OCI-LY1 (cell line): ENCODE data around the gene PTPN5.

Experiments used
- H2AFZ ChIP-seq: fragments of 200-600 bp; sonication (generic), shearing (Covaris generic); 2 replicates; pipeline ENCODE4 v1.6.0; 2014; ENCODE audit warnings: antibody characterized with exemption, mild to moderate bottlenecking, low read length
- H3F3A ChIP-seq: fragments of 200-600 bp; sonication (generic), shearing (Covaris generic); 2 replicates; pipeline ENCODE4 v1.6.0; 2014; ENCODE audit warnings: mild to moderate bottlenecking, antibody characterized with exemption, low read length, moderate library complexity; ENCODE audit not compliant: insufficient read depth
- H3K27ac ChIP-seq: fragments of 200-600 bp; sonication (generic); 2 replicates; pipeline ENCODE4 v1.5.1; 2014; ENCODE audit warnings: low read length, mixed run types, mild to moderate bottlenecking, low read depth; ENCODE audit not compliant: poor library complexity, severe bottlenecking
- H3K27me3 ChIP-seq: fragments of 200-600 bp; sonication (generic); 2 replicates; pipeline ENCODE4 v1.6.0; 2014; ENCODE audit warnings: antibody characterized with exemption, mild to moderate bottlenecking, low read length, moderate library complexity; ENCODE audit not compliant: insufficient read depth
- H3K36me3 ChIP-seq: fragments of 200-600 bp; sonication (generic); 2 replicates; pipeline ENCODE4 v1.6.1; 2014; ENCODE audit warnings: mild to moderate bottlenecking, antibody characterized with exemption, low read length, moderate library complexity, mixed read lengths; ENCODE audit not compliant: insufficient read depth
- H3K4me1 ChIP-seq: fragments of 200-600 bp; sonication (generic); 2 replicates; pipeline ENCODE4 v1.5.1; 2014; ENCODE audit warnings: mild to moderate bottlenecking, low read length, moderate library complexity; ENCODE audit not compliant: insufficient read depth, severe bottlenecking
- H3K4me2 ChIP-seq: fragments of 200-600 bp; sonication (generic), shearing (Covaris generic); 2 replicates; pipeline ENCODE4 v1.6.1; 2014; ENCODE audit warnings: low read length
- H3K4me3 ChIP-seq: fragments of 200-600 bp; sonication (generic); 2 replicates; pipeline ENCODE4 v1.5.1; 2014; ENCODE audit warnings: low read length, low read depth, mild to moderate bottlenecking, mixed read lengths; ENCODE audit not compliant: poor library complexity, severe bottlenecking
- H3K79me2 ChIP-seq: fragments of 200-600 bp; shearing (Covaris generic); 2 replicates; pipeline ENCODE4 v1.6.1; 2016; ENCODE audit warnings: mixed run types, low read length, mixed read lengths; ENCODE audit not compliant: insufficient read depth
- H3K9ac ChIP-seq: fragments of 200-600 bp; sonication (generic), shearing (Covaris generic); 2 replicates; pipeline ENCODE4 v1.6.1; 2014; ENCODE audit warnings: mild to moderate bottlenecking, low read length, mixed read lengths
- H3K9me2 ChIP-seq: fragments of 200-600 bp; sonication (generic), shearing (Covaris generic); 2 replicates; pipeline ENCODE4 v1.6.1; 2014; ENCODE audit warnings: low read depth, mild to moderate bottlenecking, low read length, mixed read lengths
- H3K9me3 ChIP-seq: fragments of 200-600 bp; shearing (Covaris generic); 2 replicates; pipeline ENCODE4 v1.6.1; 2014; ENCODE audit warnings: low read length, mixed read lengths
- H4K20me1 ChIP-seq: fragments of 200-600 bp; sonication (generic), shearing (Covaris generic); 2 replicates; pipeline ENCODE4 v1.6.0; 2016; ENCODE audit warnings: mild to moderate bottlenecking, low read length; ENCODE audit not compliant: insufficient read depth
- CTCF ChIP-seq: fragments of 200-600 bp; sonication (generic), shearing (Covaris generic); IDR thresholded peaks from 2 replicates; pipeline ENCODE4 v1.5.1; 2017; ENCODE audit warnings: mild to moderate bottlenecking, antibody characterized with exemption, low read length, moderate library complexity, mixed read lengths
- EZH2 ChIP-seq: fragments of 200-600 bp; sonication (generic), shearing (Covaris generic); IDR thresholded peaks from 2 replicates; pipeline ENCODE4 v1.8.0; 2017; ENCODE audit warnings: borderline replicate concordance, mixed run types, mild to moderate bottlenecking, antibody characterized with exemption, low read length, moderate library complexity, mixed read lengths

Gene PTPN5

DNA sequence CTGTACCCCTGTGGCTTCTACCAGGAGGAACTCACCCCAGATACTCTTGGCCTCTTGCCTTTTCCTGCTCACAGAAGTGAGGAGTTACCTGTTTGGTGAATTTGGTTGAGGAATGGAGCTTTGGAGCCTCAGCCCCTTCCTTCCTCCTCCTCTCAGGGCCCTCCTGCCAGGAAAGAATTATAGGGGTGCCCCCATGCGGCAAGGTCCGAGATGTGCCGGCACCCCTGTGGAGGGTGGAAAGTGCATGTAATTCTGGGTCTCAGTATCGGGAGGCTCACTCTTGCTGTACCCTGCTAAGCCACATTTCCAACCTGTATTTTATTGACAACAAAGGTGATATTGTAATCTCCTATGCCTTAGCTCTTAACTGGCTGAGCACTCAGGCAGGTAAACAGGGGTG lies 51.9 kb downstream of the PTPN5 start:
- H3K9me3 ChIP-seq = no peaks in the 10 kb centered on the region
- no peaks in the 10 kb centered on the region for H3K9me2 ChIP-seq
- H3K4me2 ChIP-seq = no peak overlapping the region
- no peaks in the 10 kb centered on the region for H3K79me2 ChIP-seq
- no peak overlapping the region for H3K9ac ChIP-seq
- H3K4me3 ChIP-seq = no peak overlapping the region
- H4K20me1 ChIP-seq = no peaks in the 10 kb centered on the region
- no peak for TF ChIP-seq EZH2
- TF ChIP-seq CTCF = no peak; the same call in 1 of the 2 replicates
- no peaks in the 10 kb centered on the region for H3F3A ChIP-seq
- 0 out of 2 replicates have a peak, but pooled peaks cover 6% of the 10 kb centered on the region for H3K27me3 ChIP-seq
- no peak overlapping the region for H3K27ac ChIP-seq
- no peaks in the 10 kb centered on the region for H3K4me1 ChIP-seq
- no peaks in the 10 kb centered on the region for H3K36me3 ChIP-seq
- H2AFZ ChIP-seq = no peak overlapping the region

- Histone ChIP-seq H3K4me3 (no peak overlapping the region), H4K20me1 (no peaks in the 10 kb centered on the region)
Measured at GRCh38 chr11:18737642-18738041, 54.0 kb downstream of the PTPN5 start.

DNA sequence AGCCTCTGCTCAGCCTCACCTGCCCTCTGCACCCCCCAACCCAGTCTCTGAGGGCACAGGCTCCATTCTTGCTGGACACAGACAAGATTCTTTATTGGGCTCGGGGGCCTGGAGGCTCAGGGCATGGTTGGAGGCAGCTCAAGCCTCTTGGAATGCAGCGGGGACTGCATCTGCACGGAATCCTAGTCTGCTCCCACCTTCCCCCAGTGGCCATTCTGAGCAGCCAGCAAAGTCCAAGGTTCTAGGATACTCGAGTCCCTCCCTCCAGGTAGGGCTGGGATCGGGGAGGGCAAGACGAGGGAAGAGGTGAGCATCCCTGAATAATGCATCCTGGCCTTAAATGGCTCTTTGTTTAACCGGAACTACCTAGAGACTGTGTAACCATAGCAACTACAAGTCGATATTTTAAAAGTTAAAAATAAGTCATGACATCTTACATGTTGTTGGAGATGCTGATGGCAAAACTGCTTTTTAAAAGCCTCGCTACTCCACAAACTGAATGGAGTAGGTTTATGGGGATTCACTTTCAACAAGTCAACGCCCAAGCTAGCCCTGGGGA lies 54.9 kb downstream of the PTPN5 start:
- Histone ChIP-seq H2AFZ (no peak overlapping the region), H3K4me2 (no peak overlapping the region), H3K27me3 (peaks cover 5% of the 10 kb centered on the region; the same call in 1 of the 2 replicates), H3K4me1 (peaks cover 2% of the 10 kb centered on the region), H3F3A (no peaks in the 10 kb centered on the region), H3K9me2 (no peaks in the 10 kb centered on the region), H3K9me3 (no peaks in the 10 kb centered on the region), H4K20me1 (no peaks in the 10 kb centered on the region), H3K4me3 (no peak overlapping the region), H3K27ac (no peak overlapping the region), H3K36me3 (no peaks in the 10 kb centered on the region), H3K9ac (no peak overlapping the region), H3K79me2 (no peaks in the 10 kb centered on the region)
- TF ChIP-seq EZH2 = no peak
- TF ChIP-seq CTCF = no peak

More at GRCh38 chr11:18737642-18738041, 54.0 kb downstream of the PTPN5 start:
- no peak overlapping the region for H3K27ac ChIP-seq
- TF ChIP-seq EZH2 = no peak
- no peak for TF ChIP-seq CTCF
- peaks cover 2% of the 10 kb centered on the region; the same call in 1 of the 2 replicates for H3K27me3 ChIP-seq
- no peaks in the 10 kb centered on the region for H3K9me2 ChIP-seq
- no peak overlapping the region for H3K4me2 ChIP-seq
- no peaks in the 10 kb centered on the region for H3K4me1 ChIP-seq
- H3K9me3 ChIP-seq = no peaks in the 10 kb centered on the region
- no peak overlapping the region for H3K9ac ChIP-seq
- no peaks in the 10 kb centered on the region for H3F3A ChIP-seq
- no peaks in the 10 kb centered on the region for H3K36me3 ChIP-seq
- no peaks in the 10 kb centered on the region for H3K79me2 ChIP-seq
- H2AFZ ChIP-seq = no peak overlapping the region
